ENCODE results near the gene PTPN1.

- TF ChIP-seq CTCF (IDR thresholded peaks at IDR 0.05; ENCODE audit: low read depth, low read length, poor library complexity, severe bottlenecking) (no peak), EZH2phosphoT487 (IDR thresholded peaks at IDR 0.05; ENCODE audit: borderline replicate concordance, low read length) (no peak)
Observed at GRCh38 chr20:50496773-50497385, 13.3 kb upstream of the PTPN1 start.

Measured in DOHH2 (cell line).